T-helper 2 cell treated with Interferon-gamma antibody and Interleukin-4, amounts not matched to agents 5 μg/mL and 100 μg/mL, for 36 hours (primary cell): ENCODE results near the gene ANKRD39.
A peak's percentile ranks its signal among the peaks of the same experiment; 100 is the strongest.
"Not testable (repeated sequence)": the region's sequence is repeated elsewhere in the genome, so short reads cannot be mapped to it uniquely, and the experiment has no call there.

Experiments
- DNase-seq: peaks from one replicate; pipeline ENCODE4 v3.0.0; 2021; ENCODE audit warnings: low spot score
- H3K27ac Mint-ChIP-seq: one replicate; pipeline ENCODE4 v1.8.0; 2021; ENCODE audit warnings: mild to moderate bottlenecking, mixed read lengths
- H3K27me3 Mint-ChIP-seq: one replicate; pipeline ENCODE4 v1.8.0; 2021; ENCODE audit warnings: low read depth, mixed read lengths
- H3K36me3 Mint-ChIP-seq: one replicate; pipeline ENCODE4 v1.8.0; 2021; ENCODE audit warnings: low read depth, mixed read lengths
- H3K4me1 Mint-ChIP-seq: one replicate; pipeline ENCODE4 v1.8.0; 2021; ENCODE audit warnings: low read depth, mixed read lengths
- H3K4me3 Mint-ChIP-seq: one replicate; pipeline ENCODE4 v1.8.0; 2022; ENCODE audit warnings: mild to moderate bottlenecking, moderate library complexity, mixed read lengths
- H3K9me3 Mint-ChIP-seq: one replicate; pipeline ENCODE4 v1.8.0; 2021; ENCODE audit warnings: mixed read lengths

The ANKRD39 gene

DNA sequence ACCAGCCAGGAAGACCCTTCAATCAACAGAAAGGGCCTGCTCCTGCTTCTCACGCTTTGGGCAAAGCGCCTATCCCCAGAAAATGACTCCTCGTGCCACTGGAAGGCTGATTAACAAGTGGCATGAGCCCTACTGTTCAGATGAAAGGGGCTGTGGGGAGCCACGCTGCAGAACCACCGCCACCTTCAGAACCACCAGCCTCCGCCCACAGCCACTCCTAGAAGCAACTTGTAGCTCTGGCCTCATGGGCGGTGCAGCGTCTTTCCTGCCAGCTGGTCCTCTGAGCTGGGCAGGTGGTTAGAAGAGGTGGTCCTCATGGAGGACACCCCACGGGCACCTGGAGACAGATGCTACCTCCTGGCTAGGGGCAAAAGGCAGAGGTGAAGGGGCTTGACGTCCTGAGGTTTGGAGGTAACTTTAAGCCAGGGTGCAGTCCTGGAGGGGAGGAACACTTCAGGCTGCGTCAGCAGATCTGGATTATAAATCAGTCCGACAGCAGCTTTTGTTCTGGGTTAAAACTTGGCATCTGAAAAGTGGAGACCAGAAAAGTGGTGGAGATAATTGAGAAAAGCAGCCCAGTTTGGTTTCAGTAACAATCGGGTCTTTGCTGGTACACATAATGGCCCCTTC lies 12.9 kb upstream of the ANKRD39 start:
- Mint-ChIP-seq H3K36me3 (peaks cover 12% of the 10 kb centered on the region), H3K4me3 (peak overlapping the region; percentile 86), H3K27ac (peak overlapping the region; percentile 90), H3K27me3 (peaks cover 11% of the 10 kb centered on the region), H3K4me1 (peaks cover 19% of the 10 kb centered on the region), H3K9me3 (no peaks in the 10 kb centered on the region)
- DNase-seq: peak; percentile 52

DNA sequence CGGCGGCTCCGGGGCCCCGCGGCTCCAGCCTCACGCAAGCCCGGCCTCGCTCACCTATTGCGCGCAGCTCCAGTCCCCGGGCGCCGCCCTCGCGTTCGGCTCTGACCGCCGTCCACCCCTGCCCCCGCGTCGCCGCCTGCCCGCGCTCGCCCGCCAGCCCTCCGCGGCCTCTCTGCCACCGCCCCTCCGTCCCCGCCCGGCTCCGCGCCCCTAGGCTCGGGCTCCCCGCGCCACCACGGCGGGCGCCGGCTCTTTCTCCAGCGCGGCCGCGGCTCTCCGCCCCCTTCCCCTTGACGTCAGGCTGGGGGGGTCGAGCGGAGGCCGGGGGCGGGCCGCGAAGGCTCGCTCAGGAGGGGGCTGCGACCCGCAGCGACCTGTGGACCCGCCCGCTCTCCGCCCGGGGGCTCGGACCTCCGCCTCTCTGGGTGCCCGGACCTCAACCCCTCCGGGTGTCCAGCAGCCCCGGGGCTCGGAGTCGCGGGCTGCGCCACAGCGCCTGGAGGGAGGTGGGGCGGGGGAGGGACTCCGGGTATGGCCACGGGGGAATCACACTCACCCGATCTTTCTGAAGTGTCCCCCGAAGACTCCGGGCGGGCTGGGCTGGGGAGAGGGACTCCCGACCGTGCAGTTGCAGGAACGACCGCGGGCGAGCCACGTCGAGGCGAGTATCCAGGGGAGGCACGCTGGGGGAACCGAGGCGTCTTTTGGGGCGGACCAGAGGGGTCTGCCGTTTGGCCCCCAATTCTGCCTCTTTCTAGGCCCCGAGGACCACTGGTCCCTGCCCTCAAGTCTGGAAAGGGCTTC lies 12.2 kb upstream of the ANKRD39 start, which contains the start of gene SEMA4C:
SEMA4C (minus strand) TSS at position 259 of the 804 bp plus-strand sequence. CDS start 2,194 bp downstream, outside the sequence.
- peaks cover 19% of the 10 kb centered on the region for H3K36me3 Mint-ChIP-seq
- peaks cover 18% of the 10 kb centered on the region for H3K4me1 Mint-ChIP-seq
- H3K27me3 Mint-ChIP-seq: peaks cover 11% of the 10 kb centered on the region
- peak within 1 kb of the TSS; percentile 86 for H3K4me3 Mint-ChIP-seq
- H3K9me3 Mint-ChIP-seq: no peaks in the 10 kb centered on the region
- peak within 1 kb of the TSS; percentile 90 for H3K27ac Mint-ChIP-seq
- DNase-seq: peak; percentile 56

DNA sequence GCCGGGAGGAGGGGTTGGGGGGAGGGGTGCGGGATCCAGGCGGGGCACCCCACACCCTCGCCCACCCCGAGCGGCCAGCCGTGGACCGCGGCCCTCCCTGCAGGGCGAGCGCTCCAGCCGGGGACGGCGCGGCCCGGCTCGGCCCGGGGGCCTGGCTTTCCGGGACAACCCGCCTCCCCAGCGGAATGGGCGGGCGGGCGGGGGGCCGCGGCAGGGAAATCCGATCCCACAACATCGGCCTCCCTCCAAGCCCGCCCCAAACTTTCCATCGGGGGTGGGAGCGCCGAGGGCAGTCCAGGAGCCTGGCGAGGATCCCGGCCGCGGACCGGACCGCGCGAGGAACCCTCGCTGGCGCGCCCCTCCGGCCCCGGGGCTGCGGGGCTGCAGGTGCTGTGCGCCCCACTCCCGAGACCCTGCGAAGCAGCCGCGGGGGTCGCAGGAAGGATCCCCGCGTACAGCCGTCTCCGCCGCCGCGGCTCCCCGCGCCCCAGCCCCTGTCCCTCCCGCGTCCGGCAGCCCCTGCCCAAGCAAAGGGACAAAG lies 11.5 kb upstream of the ANKRD39 start:
- Mint-ChIP-seq H3K27ac (no peak overlapping the region), H3K4me3 (no peak overlapping the region), H3K9me3 (no peaks in the 10 kb centered on the region), H3K36me3 (peaks cover 21% of the 10 kb centered on the region), H3K4me1 (peaks cover 18% of the 10 kb centered on the region), H3K27me3 (peaks cover 11% of the 10 kb centered on the region)
- no peak for DNase-seq

- peaks cover 21% of the 10 kb centered on the region for H3K36me3 Mint-ChIP-seq
- H3K27me3 Mint-ChIP-seq: peaks cover 11% of the 10 kb centered on the region
- peak; percentile 77 for DNase-seq
- H3K4me1 Mint-ChIP-seq: peaks cover 18% of the 10 kb centered on the region
- H3K9me3 Mint-ChIP-seq: no peaks in the 10 kb centered on the region
- H3K4me3 Mint-ChIP-seq: peak overlapping the region; percentile 85
- H3K27ac Mint-ChIP-seq: peak overlapping the region; percentile 80
These were observed 10.9 kb upstream of the ANKRD39 start for GRCh38 chr2:96868555-96869280.

DNA sequence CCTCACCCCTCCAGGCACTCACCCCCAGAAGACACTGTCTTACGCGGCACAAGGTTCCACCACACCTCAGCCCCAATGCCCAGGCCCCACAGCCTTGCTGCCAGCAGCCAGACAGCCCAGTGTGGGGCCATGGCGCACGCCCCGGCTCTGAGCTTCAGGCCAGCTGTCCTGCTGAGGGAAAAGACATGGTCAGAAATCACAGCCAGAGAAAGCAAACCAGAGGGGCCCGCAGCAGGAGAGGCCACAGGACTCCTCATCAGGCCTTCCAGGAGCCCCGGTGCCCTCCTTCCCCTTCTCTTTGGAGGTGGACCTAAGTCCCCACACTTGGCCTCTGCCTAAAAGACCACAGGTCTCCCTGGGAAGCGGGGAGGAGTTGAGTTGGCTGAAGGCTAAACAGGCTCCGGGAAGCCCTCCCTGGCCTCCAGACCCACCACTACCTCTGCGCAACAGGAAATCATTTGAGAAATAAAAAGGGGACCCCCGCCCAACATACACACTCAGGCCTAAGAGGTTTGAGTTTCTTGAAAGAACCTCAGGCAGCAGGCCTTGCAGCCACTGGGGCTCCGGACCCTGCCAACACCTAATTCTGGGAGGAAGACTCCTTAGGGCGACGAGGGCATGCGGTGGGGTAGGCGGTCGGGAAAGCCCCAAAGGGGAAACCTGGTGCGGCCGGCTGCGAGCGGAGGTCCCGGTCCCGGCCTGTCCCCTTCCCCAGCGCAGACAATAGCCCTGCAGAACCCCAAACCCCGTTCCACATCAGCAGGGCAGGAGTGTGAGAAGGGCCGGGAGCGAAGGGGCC lies 10.1 kb upstream of the ANKRD39 start:
- DNase-seq: no peak
- H3K4me1 Mint-ChIP-seq: peaks cover 20% of the 10 kb centered on the region
- H3K9me3 Mint-ChIP-seq: no peaks in the 10 kb centered on the region
- H3K27me3 Mint-ChIP-seq: peaks cover 11% of the 10 kb centered on the region
- H3K27ac Mint-ChIP-seq: peak overlapping the region; percentile 80
- H3K4me3 Mint-ChIP-seq: peak overlapping the region; percentile 85
- H3K36me3 Mint-ChIP-seq: peaks cover 26% of the 10 kb centered on the region

GRCh38 chr2:96866986-96867755 lies 9.4 kb upstream of the ANKRD39 start:
- Mint-ChIP-seq H3K4me1 (peaks cover 20% of the 10 kb centered on the region), H3K27me3 (peaks cover 11% of the 10 kb centered on the region), H3K4me3 (peak overlapping the region; percentile 85), H3K36me3 (peaks cover 28% of the 10 kb centered on the region), H3K27ac (peak overlapping the region; percentile 76), H3K9me3 (no peaks in the 10 kb centered on the region)
- DNase-seq: no peak

- H3K4me3 Mint-ChIP-seq: peak overlapping the region; percentile 55
- peaks cover 29% of the 10 kb centered on the region for H3K36me3 Mint-ChIP-seq
- H3K9me3 Mint-ChIP-seq: no peaks in the 10 kb centered on the region
- DNase-seq: no peak
- peaks cover 20% of the 10 kb centered on the region for H3K4me1 Mint-ChIP-seq
- H3K27ac Mint-ChIP-seq: peak overlapping the region; percentile 11
- peaks cover 11% of the 10 kb centered on the region for H3K27me3 Mint-ChIP-seq
These were observed 8.8 kb upstream of the ANKRD39 start for GRCh38 chr2:96866586-96866985.

DNA sequence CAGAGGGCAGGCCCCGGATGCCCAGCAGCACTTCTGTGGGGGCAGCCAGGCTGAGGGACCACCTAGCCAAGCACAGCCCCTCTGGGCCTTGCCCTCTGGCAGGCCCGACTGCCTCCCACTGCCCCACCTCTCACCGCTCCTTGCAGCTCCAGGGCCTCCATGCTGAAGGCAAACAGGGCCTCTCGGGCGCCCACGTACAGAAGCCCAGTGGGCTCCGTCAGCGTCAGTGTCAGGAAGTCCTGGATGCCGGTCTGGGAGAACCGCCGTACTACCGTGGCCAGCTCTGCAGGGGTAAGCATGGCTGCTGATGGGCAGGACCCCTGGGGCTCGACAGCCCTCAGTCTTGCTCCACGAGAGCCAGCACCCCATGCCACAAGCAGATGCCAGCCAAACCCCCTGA lies 8.3 kb upstream of the ANKRD39 start:
- Mint-ChIP-seq H3K4me1 (peaks cover 17% of the 10 kb centered on the region), H3K27me3 (peaks cover 8% of the 10 kb centered on the region), H3K27ac (no peak overlapping the region), H3K36me3 (peaks cover 33% of the 10 kb centered on the region), H3K4me3 (no peak overlapping the region), H3K9me3 (no peaks in the 10 kb centered on the region)
- no peak for DNase-seq

DNA sequence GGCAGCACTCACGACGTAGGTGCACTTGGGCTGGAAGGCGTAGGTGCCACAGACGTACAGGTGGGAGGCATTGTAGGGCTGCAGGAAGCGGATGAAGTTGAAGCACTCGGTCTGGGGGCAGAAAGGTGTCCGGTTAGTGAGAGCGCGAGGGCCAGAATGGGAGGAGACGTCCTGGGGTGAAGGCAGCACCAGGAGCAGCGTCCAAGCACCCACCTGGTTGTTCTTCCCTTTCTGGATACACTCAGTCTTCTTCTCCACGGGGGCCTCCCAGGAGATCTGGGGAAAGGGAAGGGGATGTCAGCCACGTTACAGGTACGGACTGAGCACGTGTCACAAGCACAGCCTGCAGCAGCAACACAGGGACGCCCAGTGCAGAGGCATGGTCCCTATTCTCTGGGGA lies 7.8 kb upstream of the ANKRD39 start:
- Mint-ChIP-seq H3K27me3 (peaks cover 3% of the 10 kb centered on the region), H3K4me3 (peak overlapping the region; percentile 15), H3K27ac (no peak overlapping the region), H3K36me3 (peaks cover 33% of the 10 kb centered on the region), H3K4me1 (peaks cover 13% of the 10 kb centered on the region), H3K9me3 (no peaks in the 10 kb centered on the region)
- DNase-seq: no peak

DNA sequence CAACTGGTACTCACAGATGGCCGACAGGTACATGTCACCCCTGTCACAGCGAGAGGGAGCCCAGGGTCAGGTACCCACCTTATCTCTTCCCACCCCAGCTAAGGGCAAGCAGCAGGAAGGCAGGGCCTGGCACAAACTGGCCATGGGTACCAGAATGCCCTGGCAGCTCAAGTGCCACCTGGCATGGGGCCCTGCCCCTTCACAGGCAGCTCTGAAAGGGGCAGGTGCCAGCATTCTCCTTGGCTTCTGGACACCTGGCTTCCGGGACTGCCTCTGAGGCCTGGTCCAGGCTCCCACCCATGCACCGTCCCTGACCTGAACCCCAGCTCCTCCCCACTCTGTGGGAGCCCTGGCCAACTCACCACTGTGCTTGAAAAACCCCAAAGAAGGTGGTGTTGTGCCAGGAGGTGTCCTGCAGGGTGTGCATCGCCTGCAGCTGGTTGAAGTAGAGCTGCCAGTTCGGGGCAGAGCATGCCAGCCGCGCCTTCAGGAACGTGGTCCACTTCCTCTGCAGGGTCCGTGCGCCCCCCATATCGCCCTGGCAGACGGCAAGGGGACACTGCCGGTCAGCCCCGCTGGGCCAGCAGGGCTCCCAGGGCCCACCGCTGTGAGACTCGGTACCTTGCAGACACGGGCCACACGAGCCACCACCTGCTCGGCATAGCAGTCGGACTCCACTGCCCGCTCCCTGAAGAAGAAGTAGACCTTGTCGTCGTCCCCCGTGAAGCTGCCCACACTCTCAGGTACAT lies 6.7 kb upstream of the ANKRD39 start:
- peaks cover 15% of the 10 kb centered on the region for H3K4me1 Mint-ChIP-seq
- no peaks in the 10 kb centered on the region for H3K27me3 Mint-ChIP-seq
- H3K4me3 Mint-ChIP-seq: no peak overlapping the region
- no peak overlapping the region for H3K27ac Mint-ChIP-seq
- DNase-seq: no peak
- H3K9me3 Mint-ChIP-seq: no peaks in the 10 kb centered on the region
- H3K36me3 Mint-ChIP-seq: peaks cover 37% of the 10 kb centered on the region

DNA sequence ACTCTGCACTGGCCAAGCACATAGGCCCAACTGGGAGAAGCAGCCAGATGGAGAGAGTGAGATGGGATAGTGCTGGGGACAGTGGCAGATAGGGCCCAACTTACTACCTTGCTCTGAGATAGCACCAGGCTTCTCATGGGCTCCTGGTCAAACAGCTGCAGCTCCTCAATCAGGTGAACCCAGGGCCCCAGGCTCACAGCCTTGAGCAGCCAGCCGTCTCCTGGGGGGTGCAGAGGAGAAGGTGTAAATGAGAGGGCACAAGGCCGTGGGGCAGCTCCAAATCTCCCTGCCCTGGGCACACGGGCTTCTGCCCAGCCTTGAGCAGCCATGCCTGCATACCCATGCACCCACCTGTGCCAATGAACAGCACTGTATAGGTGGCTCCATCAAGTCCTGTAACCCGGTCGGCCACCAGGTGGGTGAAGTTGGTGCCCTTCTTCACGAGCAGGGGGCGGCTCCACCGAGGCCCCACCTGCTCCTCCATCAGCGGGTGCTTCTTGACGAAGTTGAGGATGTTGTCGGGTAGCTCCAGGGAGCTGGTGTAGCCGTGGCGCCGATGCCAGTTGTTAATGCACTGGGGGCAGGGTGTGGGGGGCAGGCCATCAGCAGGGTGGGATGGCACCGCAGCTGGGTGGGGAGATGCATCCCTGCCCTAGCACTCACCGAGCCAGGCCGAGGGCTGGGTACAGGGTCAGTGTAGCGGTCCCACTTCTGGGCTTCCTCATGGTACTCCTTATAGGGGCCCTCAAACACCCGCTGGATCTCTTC lies 5.9 kb upstream of the ANKRD39 start:
- no peak for DNase-seq
- peaks cover 22% of the 10 kb centered on the region for H3K4me1 Mint-ChIP-seq
- no peaks in the 10 kb centered on the region for H3K27me3 Mint-ChIP-seq
- no peak overlapping the region for H3K4me3 Mint-ChIP-seq
- no peaks in the 10 kb centered on the region for H3K9me3 Mint-ChIP-seq
- H3K36me3 Mint-ChIP-seq: peaks cover 37% of the 10 kb centered on the region
- H3K27ac Mint-ChIP-seq: no peak overlapping the region

- H3K9me3 Mint-ChIP-seq, DNase-seq, H3K4me3 Mint-ChIP-seq, H3K27me3 Mint-ChIP-seq: not testable (repeated sequence)
- Mint-ChIP-seq H3K27ac (peak overlapping the region; percentile 50), H3K4me1 (peaks cover 22% of the 10 kb centered on the region), H3K36me3 (peaks cover 37% of the 10 kb centered on the region)
These were observed 5.2 kb upstream of the ANKRD39 start for GRCh38 chr2:96863056-96863455.
